Stimulated activated CD4-positive, alpha-beta T cell treated with anti-CD3 and anti-CD28 coated beads, Interleukin-12 subunit alpha, Interleukin-12 subunit beta, amount 100 ng/mL, for 48 hours (primary cell): ENCODE measurements around the gene ZNF648.
"Not testable (repeated sequence)": the region's sequence is repeated elsewhere in the genome, so short reads cannot be mapped to it uniquely, and the experiment has no call there.

Source experiments
- DNase-seq, 3 donors: peaks; one replicate each; pipeline ENCODE4 v3.0.0-alpha.2; 2020; ENCODE audit warnings: low read depth in 2 of 3, low spot score in 1 of 3

ZNF648 gene

DNA sequence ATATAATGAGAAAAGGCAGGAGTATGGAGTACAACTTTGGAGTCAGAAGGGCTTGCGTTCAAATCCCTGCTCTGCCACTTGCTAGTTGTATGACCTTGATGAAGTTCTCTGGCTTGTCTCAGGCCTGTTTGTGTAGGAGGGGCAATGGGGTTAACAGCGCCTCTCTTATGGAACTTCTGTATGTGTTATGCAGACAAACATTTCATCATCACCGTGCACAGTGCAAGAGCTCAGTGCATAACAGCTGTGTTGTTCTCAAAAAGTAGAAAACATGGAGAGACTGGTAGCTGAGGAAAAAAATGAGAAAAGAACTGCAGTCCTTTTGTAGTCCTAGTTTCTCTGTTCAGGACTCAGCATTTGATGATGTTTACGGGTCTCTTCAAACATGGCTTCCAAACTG, 10.4 kb upstream of the ZNF648 start:
- no peak for DNase-seq

GRCh38 chr1:182069028-182069466, 7.5 kb upstream of the ZNF648 start:
- DNase-seq = peak in 2 of 3 donors; percentile 28 to 39

DNA sequence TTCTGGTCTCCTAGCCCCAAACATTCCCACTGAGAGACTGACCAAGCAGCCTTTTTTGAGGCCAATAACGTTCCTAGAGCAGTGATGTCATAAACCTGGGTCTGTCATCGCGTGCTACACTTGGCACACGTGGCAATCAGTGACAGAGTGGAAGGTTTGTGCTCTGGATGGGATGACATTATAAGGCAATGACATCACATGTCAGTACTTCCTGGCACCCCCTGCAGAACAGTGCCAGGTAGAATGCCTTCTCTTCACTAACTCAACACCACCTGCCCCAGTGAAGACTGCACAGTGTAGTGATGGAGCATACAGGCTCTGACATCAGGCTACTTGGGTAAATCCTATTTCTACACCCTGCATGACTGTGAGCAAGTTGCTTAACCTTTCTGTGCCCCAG, 5.4 kb upstream of the ZNF648 start:
- DNase-seq = no peak

- no peak for DNase-seq
Observed at GRCh38 chr1:182065126-182065845, 3.8 kb upstream of the ZNF648 start.

DNA sequence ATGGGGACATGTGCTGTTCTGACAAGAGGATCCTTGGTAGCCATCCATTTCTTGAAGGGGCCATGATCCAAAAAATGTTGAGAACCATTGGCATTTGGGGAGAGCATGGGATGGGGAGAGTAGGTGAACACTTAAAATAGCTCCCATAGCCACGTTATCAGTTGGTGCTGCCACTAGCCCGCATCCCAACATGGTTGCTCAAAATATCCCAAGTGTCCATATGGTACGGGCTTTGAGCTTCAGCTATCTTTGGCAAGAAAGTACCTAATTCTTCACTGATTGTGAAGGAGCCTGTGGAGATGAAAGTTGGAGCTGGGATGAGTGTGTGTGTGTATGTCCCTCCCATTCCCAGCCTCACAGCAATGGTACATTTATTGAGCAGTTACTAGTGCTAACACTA, 3.1 kb upstream of the ZNF648 start:
- no peak for DNase-seq

DNA sequence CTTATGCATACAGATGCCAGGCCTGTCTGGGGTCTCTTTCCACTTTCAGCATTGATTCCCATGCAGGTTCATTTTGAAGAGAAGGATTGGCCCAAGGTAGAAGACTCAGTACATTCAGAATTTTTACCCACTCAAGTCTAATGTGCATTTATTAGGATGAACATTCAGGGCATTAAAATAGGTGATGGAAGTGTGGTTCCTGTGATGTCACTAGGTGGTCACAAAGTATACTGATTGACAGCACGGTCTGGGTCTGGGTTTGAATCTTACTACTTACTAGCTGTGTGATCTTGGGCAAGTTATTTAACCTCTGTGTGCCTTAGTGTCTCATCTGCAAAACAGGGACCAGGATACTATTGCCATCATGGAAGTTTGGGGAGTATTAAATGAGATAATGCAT, 711 bp upstream of the ZNF648 start:
- no peak for DNase-seq

- no peak for DNase-seq
Observed at GRCh38 chr1:182060877-182061276, 635 bp downstream of the ZNF648 start.

DNA sequence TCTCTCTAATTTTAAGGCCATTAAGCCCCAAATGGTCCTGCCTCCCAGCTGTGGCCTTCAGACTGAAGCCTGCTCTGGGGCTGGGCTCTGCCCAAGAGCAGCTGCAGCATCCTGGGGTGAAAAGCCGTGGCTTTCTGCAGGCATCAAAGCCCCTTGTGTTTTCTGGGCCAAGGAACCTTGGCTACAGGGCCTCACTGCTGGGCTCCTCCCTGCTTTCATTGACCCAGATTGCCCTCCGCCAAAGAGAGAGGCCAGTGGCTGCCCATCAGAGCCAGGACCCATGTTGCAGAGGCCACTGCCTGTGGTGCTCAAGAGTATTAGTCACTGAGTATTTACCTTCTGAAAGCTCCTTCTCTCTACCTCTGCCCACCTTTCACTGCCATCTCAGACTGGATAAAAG, 1.6 kb downstream of the ZNF648 start:
- no peak for DNase-seq

GRCh38 chr1:182056601-182057366, 4.7 kb downstream of the ZNF648 start:
- no peak for DNase-seq

GRCh38 chr1:182054698-182055326, 6.7 kb downstream of the ZNF648 start:
- DNase-seq = peak in 2 of 3 donors; percentile 48 to 69

GRCh38 chr1:182052355-182052754, 9.2 kb downstream of the ZNF648 start:
- DNase-seq = no peak

DNA sequence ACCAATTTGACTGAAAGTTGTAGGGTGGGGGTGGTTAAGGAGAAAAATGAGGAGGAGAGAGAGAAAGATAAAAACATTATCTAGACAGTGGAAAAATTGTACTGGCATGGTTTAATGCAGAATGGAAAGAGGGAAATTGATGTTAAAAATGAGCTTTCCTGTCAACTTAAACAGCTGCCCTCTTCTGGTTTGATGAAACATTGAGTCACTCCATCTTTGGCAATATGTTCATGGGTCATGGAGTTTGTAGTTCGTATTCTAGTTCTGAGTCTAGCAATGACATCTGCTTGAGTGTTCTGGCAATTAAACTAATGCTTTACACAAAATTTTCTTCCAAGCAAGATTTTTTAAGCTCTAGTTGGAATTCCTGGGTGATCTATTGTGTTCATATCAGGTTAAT, 9.6 kb downstream of the ZNF648 start:
- DNase-seq = no peak

GRCh38 chr1:182050481-182051448, 10.7 kb downstream of the ZNF648 start:
- no peak for DNase-seq

GRCh38 chr1:182048562-182048961, 12.9 kb downstream of the ZNF648 start:
- no peak for DNase-seq

GRCh38 chr1:182046763-182047162, 14.7 kb downstream of the ZNF648 start:
- DNase-seq = no peak

- not testable (repeated sequence) for DNase-seq
Observed at GRCh38 chr1:182045481-182045880, 16.0 kb downstream of the ZNF648 start.

GRCh38 chr1:182041615-182042014, 19.9 kb downstream of the ZNF648 start:
- no peak for DNase-seq

- DNase-seq = no peak
Observed at GRCh38 chr1:182038220-182038619, 23.3 kb downstream of the ZNF648 start.

- no peak for DNase-seq
Observed at GRCh38 chr1:182035097-182035770, 26.3 kb downstream of the ZNF648 start.

- DNase-seq = no peak
Observed at GRCh38 chr1:182032251-182032650, 29.3 kb downstream of the ZNF648 start.
